Activated CD4-positive, alpha-beta T cell treated with anti-CD3 and anti-CD28 coated beads for 36 hours (primary cell): ENCODE measurements around the gene FAM204A. TPM values are rescaled to one million over a fixed set of nuclear protein-coding genes. Genes with fewer than 3 reads are reported as not detected.

Source experiments
- ATAC-seq: fragments of 200-7000 bp; cut with Tn5 transposase; one replicate; pipeline ENCODE4 v1.10.0; 2021; ENCODE audit warnings: mild to moderate bottlenecking, moderate library complexity
- CTCF ChIA-PET: fragments of 350-600 bp; sonication (Branson Sonifier 250); formaldehyde crosslinking; loops from one replicate; lab custom pipeline; 2021; ENCODE audit warnings: antibody characterized with exemption; lab: Charles Lee
- POLR2A ChIA-PET: fragments of 350-600 bp; sonication (Branson Sonifier 250); formaldehyde crosslinking; loops from one replicate; lab custom pipeline; 2021; ENCODE audit warnings: antibody characterized with exemption, inconsistent platforms; lab: Charles Lee
- DNase-seq: peaks from one replicate; pipeline ENCODE4 v3.0.0-alpha.2; 2020
- H3K27ac Mint-ChIP-seq: one replicate; pipeline ENCODE4 v1.8.0; 2021; ENCODE audit warnings: mixed read lengths
- H3K27me3 Mint-ChIP-seq: one replicate; pipeline ENCODE4 v1.8.0; 2021; ENCODE audit warnings: mixed read lengths
- H3K36me3 Mint-ChIP-seq: one replicate; pipeline ENCODE4 v1.8.0; 2021; ENCODE audit warnings: low read depth, mixed read lengths
- H3K4me1 Mint-ChIP-seq: one replicate; pipeline ENCODE4 v1.8.0; 2021; ENCODE audit warnings: mixed read lengths
- H3K4me3 Mint-ChIP-seq: one replicate; pipeline ENCODE4 v1.8.0; 2021; ENCODE audit warnings: mild to moderate bottlenecking, moderate library complexity, mixed read lengths
- H3K9me3 Mint-ChIP-seq: one replicate; pipeline ENCODE4 v1.8.0; 2021; ENCODE audit warnings: low read depth, mixed read lengths
- intact Hi-C, 2 experiments: fragments of 100-400 bp; cut with DNase I in 1 of 2; cut with micrococcal nuclease in 1 of 2; formaldehyde crosslinking; loops; one replicate each; pipeline versions ENCODE4 v1.14.2 to v1.15.1; 2022 to 2024; cut with DNase I, micrococcal nuclease
- total RNA-seq, 2 experiments: library from RNA; stranded (reverse); gene quantifications; one replicate each; pipeline ENCODE4 v1.2.3, GENCODE V29; 2021

Gene FAM204A
- total RNA-seq, 2 experiments from 2014 or later = 44.1 to 55.8 TPM

GRCh38 chr10:118307220-118307619 is 34.9 kb downstream of the FAM204A start:
- POLR2A ChIA-PET = no interaction called here
- intact Hi-C loops = no loop called here

DNA sequence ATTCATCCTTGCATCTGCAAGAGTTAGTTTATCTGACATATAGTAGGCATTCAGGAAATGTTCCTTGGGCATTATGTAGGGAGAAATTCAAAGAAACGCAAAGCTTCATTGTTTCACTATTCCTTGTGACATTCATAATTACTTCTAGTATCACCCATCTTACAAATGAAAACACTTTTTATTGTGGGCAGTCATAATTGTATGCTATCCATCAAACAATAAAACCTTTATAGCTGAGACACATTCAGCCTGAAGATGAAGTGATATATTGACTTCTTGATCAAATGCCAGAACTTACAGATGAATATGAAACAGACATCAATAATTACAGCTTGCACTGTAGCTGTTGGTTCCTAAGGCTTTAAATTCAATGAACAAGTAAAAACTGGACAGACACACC is 36.4 kb downstream of the FAM204A start:
- DNase-seq = no peak
- intact Hi-C loops = no loop called here
- no peak for ATAC-seq
- Mint-ChIP-seq H3K27ac (no peak overlapping the region), H3K4me3 (no peak overlapping the region), H3K36me3 (peaks cover 13% of the 10 kb centered on the region), H3K9me3 (no peaks in the 10 kb centered on the region), H3K27me3 (no peaks in the 10 kb centered on the region), H3K4me1 (no peaks in the 10 kb centered on the region)
- POLR2A ChIA-PET = no interaction called here
- CTCF ChIA-PET = interaction anchor here (0.8 to 1.2 kb wide), 3 partner anchors 10 to 117 kb away, joined by 3 to 4 read pairs (median 3); no protein-coding TSS in a partner anchor

More at GRCh38 chr10:118307220-118307619, 34.9 kb downstream of the FAM204A start:
- CTCF ChIA-PET = interaction anchor here (0.6 to 0.9 kb wide), 2 partner anchors 11 to 891 kb away, joined by 3 read pairs; no protein-coding TSS in a partner anchor
- no peak overlapping the region for H3K27ac Mint-ChIP-seq
- peaks cover 13% of the 10 kb centered on the region for H3K36me3 Mint-ChIP-seq
- H3K9me3 Mint-ChIP-seq = no peaks in the 10 kb centered on the region
- no peak for DNase-seq
- H3K27me3 Mint-ChIP-seq = no peaks in the 10 kb centered on the region
- H3K4me1 Mint-ChIP-seq = no peaks in the 10 kb centered on the region
- ATAC-seq = no peak
- H3K4me3 Mint-ChIP-seq = no peak overlapping the region

GRCh38 chr10:118304521-118304920 is 37.6 kb downstream of the FAM204A start:
- ChIA-PET POLR2A (no interaction called here), CTCF (no interaction called here)
- Mint-ChIP-seq H3K4me1 (no peaks in the 10 kb centered on the region), H3K27me3 (no peaks in the 10 kb centered on the region), H3K4me3 (no peak overlapping the region), H3K27ac (no peak overlapping the region), H3K9me3 (no peaks in the 10 kb centered on the region), H3K36me3 (peaks cover 12% of the 10 kb centered on the region)
- DNase-seq (no peak), ATAC-seq (no peak)
- intact Hi-C loops = no loop called here

GRCh38 chr10:118301211-118301610 is 40.9 kb downstream of the FAM204A start:
- Mint-ChIP-seq H3K36me3 (peaks cover under 1% of the 10 kb centered on the region), H3K9me3 (no peaks in the 10 kb centered on the region), H3K4me1 (no peaks in the 10 kb centered on the region), H3K27ac (no peak overlapping the region), H3K27me3 (no peaks in the 10 kb centered on the region), H3K4me3 (no peak overlapping the region)
- ATAC-seq = no peak
- DNase-seq = no peak
- intact Hi-C loops = no loop called here
- ChIA-PET CTCF (no interaction called here), POLR2A (no interaction called here)

DNA sequence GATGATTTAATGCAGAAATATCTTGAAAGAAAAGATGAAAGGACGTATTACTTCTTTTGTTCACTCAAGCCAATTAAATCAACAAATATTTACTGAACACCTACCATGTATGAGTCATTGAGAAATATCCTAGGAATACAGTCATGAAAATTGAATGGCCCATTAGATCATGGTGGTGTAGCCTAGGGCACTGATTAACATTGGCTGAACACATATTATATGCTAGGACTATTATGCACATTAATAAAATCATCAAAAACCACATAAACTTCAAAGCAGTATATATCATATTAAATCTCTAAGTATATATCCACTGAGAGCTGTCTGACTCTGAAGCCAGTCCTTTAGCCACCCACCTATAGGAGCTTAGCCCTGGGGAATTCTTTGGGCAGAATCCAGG is 41.8 kb downstream of the FAM204A start:
- Mint-ChIP-seq H3K9me3 (no peaks in the 10 kb centered on the region), H3K27me3 (no peaks in the 10 kb centered on the region), H3K27ac (no peak overlapping the region), H3K4me1 (no peaks in the 10 kb centered on the region), H3K36me3 (no peaks in the 10 kb centered on the region), H3K4me3 (no peak overlapping the region)
- ChIA-PET CTCF (interaction anchor here (0.7 kb wide), 1 partner anchor 804 kb away, joined by 3 read pairs; no protein-coding TSS in a partner anchor), POLR2A (no interaction called here)
- DNase-seq = no peak
- no peak for ATAC-seq
- intact Hi-C loops = no loop called here

GRCh38 chr10:118298787-118299186 is 43.3 kb downstream of the FAM204A start:
- H3K4me1 Mint-ChIP-seq = no peaks in the 10 kb centered on the region
- no peak overlapping the region for H3K4me3 Mint-ChIP-seq
- ATAC-seq (no peak), DNase-seq (no peak)
- ChIA-PET POLR2A (no interaction called here), CTCF (interaction anchor here (0.6 kb wide), 1 partner anchor 1489 kb away, joined by 3 read pairs; no protein-coding TSS in a partner anchor)
- no peak overlapping the region for H3K27ac Mint-ChIP-seq
- intact Hi-C loops = no loop called here
- H3K36me3 Mint-ChIP-seq = no peaks in the 10 kb centered on the region
- H3K27me3 Mint-ChIP-seq = peaks cover 5% of the 10 kb centered on the region
- no peaks in the 10 kb centered on the region for H3K9me3 Mint-ChIP-seq

GRCh38 chr10:118291122-118291521 is 51.0 kb downstream of the FAM204A start:
- ATAC-seq = no peak
- Mint-ChIP-seq H3K4me1 (no peaks in the 10 kb centered on the region), H3K27me3 (peaks cover 38% of the 10 kb centered on the region), H3K4me3 (no peak overlapping the region), H3K27ac (no peak overlapping the region), H3K9me3 (no peaks in the 10 kb centered on the region), H3K36me3 (no peaks in the 10 kb centered on the region)
- ChIA-PET CTCF (interaction anchor here (1.3 kb wide), 1 partner anchor 11 kb away, joined by 4 read pairs; no protein-coding TSS in a partner anchor), POLR2A (no interaction called here)
- DNase-seq = no peak
- intact Hi-C loops = no loop called here

GRCh38 chr10:118290471-118290995 is 51.6 kb downstream of the FAM204A start:
- Mint-ChIP-seq H3K4me3 (no peak overlapping the region), H3K4me1 (no peaks in the 10 kb centered on the region), H3K9me3 (no peaks in the 10 kb centered on the region), H3K27ac (no peak overlapping the region), H3K36me3 (no peaks in the 10 kb centered on the region), H3K27me3 (peaks cover 38% of the 10 kb centered on the region)
- DNase-seq (no peak), ATAC-seq (no peak)
- CTCF ChIA-PET = interaction anchor here (0.7 to 1.3 kb wide), 2 partner anchors 11 to 27 kb away, joined by 3 to 4 read pairs; no protein-coding TSS in a partner anchor
- intact Hi-C loops = no loop called here
- POLR2A ChIA-PET = no interaction called here

DNA sequence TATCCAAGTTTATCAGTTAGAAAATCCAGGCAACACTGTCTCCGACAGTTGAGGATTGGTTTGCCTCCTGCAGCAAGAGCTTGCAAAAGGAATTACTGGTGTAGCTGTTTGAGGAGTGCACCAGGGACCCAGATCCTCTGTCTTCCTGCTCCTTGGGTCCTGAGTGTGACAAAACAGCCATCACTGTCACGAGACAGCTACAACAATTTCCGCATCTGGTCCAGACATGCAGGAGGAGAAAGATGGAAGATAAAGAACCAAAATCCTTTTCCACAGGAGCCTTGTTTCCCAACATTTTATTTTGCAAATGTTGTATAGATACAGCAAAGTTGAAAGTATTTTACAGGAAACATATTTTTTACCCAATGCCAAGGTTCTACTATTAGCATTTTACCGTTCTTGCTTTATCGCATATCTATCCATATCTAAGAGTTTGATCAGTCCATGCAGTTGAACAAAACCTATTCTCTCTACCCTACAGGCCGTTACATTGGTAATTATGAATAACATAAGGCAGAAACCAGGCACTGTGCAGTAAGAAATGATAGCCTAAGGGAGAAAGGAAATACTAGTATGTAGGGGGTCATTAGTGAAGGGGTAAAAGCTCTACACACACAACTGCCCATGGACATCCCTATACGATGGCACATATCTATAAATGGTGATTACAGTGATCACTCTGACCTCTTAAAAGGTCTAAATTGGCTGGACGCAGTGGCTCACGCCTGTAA is 54.9 kb downstream of the FAM204A start:
- ATAC-seq = no peak
- POLR2A ChIA-PET = no interaction called here
- Mint-ChIP-seq H3K27me3 (peaks cover 34% of the 10 kb centered on the region), H3K4me1 (no peaks in the 10 kb centered on the region), H3K27ac (no peak overlapping the region), H3K4me3 (no peak overlapping the region), H3K36me3 (no peaks in the 10 kb centered on the region), H3K9me3 (no peaks in the 10 kb centered on the region)
- intact Hi-C loops = no loop called here
- DNase-seq = no peak
- CTCF ChIA-PET = no interaction called here

- Mint-ChIP-seq H3K27ac (no peak overlapping the region), H3K9me3 (no peaks in the 10 kb centered on the region), H3K27me3 (peaks cover 28% of the 10 kb centered on the region), H3K4me1 (no peaks in the 10 kb centered on the region), H3K36me3 (no peaks in the 10 kb centered on the region), H3K4me3 (no peak overlapping the region)
- DNase-seq = no peak
- intact Hi-C loops = no loop called here
- ChIA-PET POLR2A (interaction anchor here (0.6 kb wide), 1 partner anchor 52 kb away, joined by 8 read pairs; no protein-coding TSS in a partner anchor), CTCF (interaction anchor here (0.7 kb wide), 1 partner anchor 670 kb away, joined by 4 read pairs; no protein-coding TSS in a partner anchor)
- ATAC-seq = no peak
Observed at GRCh38 chr10:118286051-118286838, 55.9 kb downstream of the FAM204A start.

GRCh38 chr10:118282670-118283069 is 59.5 kb downstream of the FAM204A start:
- Mint-ChIP-seq H3K27me3 (peaks cover 20% of the 10 kb centered on the region), H3K4me1 (no peaks in the 10 kb centered on the region), H3K4me3 (no peak overlapping the region), H3K9me3 (peaks cover 8% of the 10 kb centered on the region), H3K27ac (no peak overlapping the region), H3K36me3 (no peaks in the 10 kb centered on the region)
- ChIA-PET POLR2A (no interaction called here), CTCF (no interaction called here)
- intact Hi-C loops = no loop called here
- ATAC-seq (no peak), DNase-seq (no peak)
